Spinal cord (tissue), 10 donors: Measurements from ENCODE around the gene TBC1D4. TPM values are rescaled to one million over a fixed set of nuclear protein-coding genes. Genes with fewer than 3 reads are reported as not detected.

Experiments used
- DNase-seq, 6 donors: peaks; one replicate each; pipeline versions ENCODE4 v3.0.0 to v3.0.0-alpha.2; 2013 to 2015; ENCODE audit warnings: low spot score in 6 of 6, low read depth in 4 of 6
- H3K27ac ChIP-seq: one replicate; pipeline ENCODE4 v1.5.1; 2013; ENCODE audit warnings: low read depth, low read length, control low read depth
- H3K27me3 ChIP-seq: one replicate; pipeline ENCODE4 v1.6.1; 2013; ENCODE audit warnings: low read length; ENCODE audit not compliant: control insufficient read depth, insufficient read depth
- H3K36me3 ChIP-seq: one replicate; pipeline ENCODE4 v1.6.1; 2013; ENCODE audit warnings: low read length; ENCODE audit not compliant: control insufficient read depth, insufficient read depth
- H3K4me1 ChIP-seq: one replicate; pipeline ENCODE4 v1.6.1; 2013; ENCODE audit warnings: low read length; ENCODE audit not compliant: control insufficient read depth, insufficient read depth
- H3K4me3 ChIP-seq: one replicate; pipeline ENCODE4 v1.5.1; 2013; ENCODE audit warnings: low read depth, low read length, control low read depth
- H3K9me3 ChIP-seq: one replicate; pipeline ENCODE4 v1.6.1; 2013; ENCODE audit warnings: low read length; ENCODE audit not compliant: control insufficient read depth, insufficient read depth
- WGBS: methylation state at CpG from one replicate; pipeline ENCODE4 v1.1.5; 2013; ENCODE audit warnings: missing lambda C conversion rate; ENCODE audit not compliant: insufficient coverage; 5-methylcytosine and 5-hydroxymethylcytosine counted together
- polyA plus RNA-seq, 2 donors: library from polyadenylated mRNA; unstranded; fragments of 120-200 nt; gene quantifications; one replicate each; pipeline ENCODE4 v1.2.1, GENCODE V29; 2013; ENCODE audit not compliant: insufficient read length in 2 of 2
- total RNA-seq, 2 donors: library from RNA; depleted of rRNA in 1 of 2; stranded (reverse); fragments of 120-200 nt in 1 of 2; fragments of >200 nt in 1 of 2; gene quantifications; one replicate each; pipeline versions ENCODE4 v1.2.3 to v1.2.4, GENCODE V29; 2013 to 2014
- donor health status: healthy.

TBC1D4 gene
- total and polyA plus RNA-seq, 4 donors, result 11.1 to 19.2 (median 13.1) TPM

DNA sequence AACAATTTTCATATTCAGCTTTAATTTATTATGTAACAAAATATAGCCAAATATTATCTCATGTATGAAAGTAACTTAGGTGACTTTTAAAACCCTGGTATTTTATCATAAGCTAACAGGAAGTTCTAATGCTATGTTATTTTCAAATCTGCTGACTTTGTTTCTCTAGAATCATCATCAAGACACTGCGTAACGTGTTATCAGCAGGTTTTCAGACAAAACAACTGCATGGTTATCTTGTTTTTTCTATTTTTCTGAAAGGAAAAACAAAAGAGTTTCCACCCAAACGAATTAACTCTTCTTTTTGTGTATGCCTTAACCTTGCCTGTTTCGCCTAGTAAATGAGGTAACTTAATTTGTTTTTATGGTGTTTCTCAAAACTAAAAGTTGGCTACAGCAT is 156.3 kb downstream of the TBC1D4 start:
- WGBS, result no CpG with 5 or more reads among the region's 4 CpGs
- H3K4me1 ChIP-seq, result no peaks in the 10 kb centered on the region
- no peak overlapping the region for H3K4me3 ChIP-seq
- H3K9me3 ChIP-seq, result no peaks in the 10 kb centered on the region
- no peaks in the 10 kb centered on the region for H3K36me3 ChIP-seq
- no peak overlapping the region for H3K27ac ChIP-seq
- no peak for DNase-seq
- H3K27me3 ChIP-seq, result no peaks in the 10 kb centered on the region

DNA sequence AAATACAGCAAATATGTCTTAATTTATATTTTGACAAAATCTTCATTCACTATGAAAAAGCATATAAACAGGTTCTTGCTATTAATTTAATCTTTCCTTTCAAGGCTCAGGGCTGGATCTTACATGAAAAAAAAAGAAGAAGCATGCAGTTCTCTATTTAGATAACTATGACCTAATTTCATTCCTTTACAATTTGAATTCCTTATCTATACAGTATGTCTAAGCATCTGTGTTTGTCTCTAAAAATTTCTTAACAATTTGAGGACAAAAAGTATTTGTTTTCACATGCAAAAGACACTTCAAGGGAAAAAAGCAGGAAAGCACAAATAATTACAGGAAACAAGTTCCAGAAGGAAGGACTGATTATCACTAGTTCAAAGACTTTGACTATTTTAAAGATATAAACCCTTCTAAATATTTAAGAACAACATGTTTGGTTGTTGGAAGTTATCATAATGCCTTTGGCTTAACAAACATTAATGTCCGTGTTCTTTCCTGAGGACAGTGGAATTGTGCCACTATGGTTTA is 157.5 kb downstream of the TBC1D4 start:
- H3K36me3 ChIP-seq, result no peaks in the 10 kb centered on the region
- no peaks in the 10 kb centered on the region for H3K9me3 ChIP-seq
- H3K4me1 ChIP-seq, result no peaks in the 10 kb centered on the region
- no peaks in the 10 kb centered on the region for H3K27me3 ChIP-seq
- no peak overlapping the region for H3K27ac ChIP-seq
- H3K4me3 ChIP-seq, result no peak overlapping the region
- DNase-seq, result no peak
- WGBS, result no CpG with 5 or more reads among the region's 1 CpG

DNA sequence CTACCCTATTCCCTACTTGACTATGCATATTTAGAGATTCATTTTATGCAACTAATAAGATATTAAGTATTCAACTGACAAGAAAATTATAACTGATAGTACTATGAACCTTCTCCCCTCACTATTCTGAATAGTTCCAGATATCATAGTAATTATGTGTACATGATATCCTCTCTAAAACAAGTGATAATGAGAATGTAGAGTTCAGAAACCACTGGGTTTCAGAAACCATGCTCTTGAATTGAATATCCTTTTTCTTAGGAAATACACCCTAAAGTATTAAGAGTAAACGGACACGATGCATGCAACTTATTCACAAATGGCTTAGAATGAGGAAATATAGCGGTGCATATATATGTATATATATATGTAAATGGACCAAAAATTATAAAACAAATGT is 160.9 kb downstream of the TBC1D4 start:
- Histone ChIP-seq H3K27me3 (no peaks in the 10 kb centered on the region), H3K4me3 (no peak overlapping the region), H3K4me1 (no peaks in the 10 kb centered on the region), H3K9me3 (no peaks in the 10 kb centered on the region), H3K27ac (no peak overlapping the region), H3K36me3 (no peaks in the 10 kb centered on the region)
- no CpG with 5 or more reads among the region's 3 CpGs for WGBS
- no peak for DNase-seq

DNA sequence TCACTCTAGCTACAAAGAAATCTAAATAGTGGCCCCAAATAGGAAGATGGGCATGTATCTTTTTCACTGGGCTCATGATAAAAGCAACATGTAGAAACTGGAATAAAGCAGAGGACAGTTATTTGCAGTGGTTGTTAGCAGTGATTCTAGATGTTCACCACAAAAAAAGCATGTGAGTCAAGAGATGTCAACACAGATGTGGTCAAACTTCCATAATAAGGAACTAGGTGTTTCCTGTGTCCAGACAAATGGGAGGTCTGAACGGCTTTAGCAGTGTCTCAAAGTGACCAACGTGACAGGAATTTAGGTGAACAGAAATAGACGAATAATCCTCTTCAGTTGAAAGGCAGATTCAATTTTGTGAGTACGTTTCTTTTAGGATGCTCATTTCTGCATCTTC is 162.7 kb downstream of the TBC1D4 start:
- Histone ChIP-seq H3K4me1 (no peaks in the 10 kb centered on the region), H3K27ac (no peak overlapping the region), H3K4me3 (no peak overlapping the region), H3K9me3 (no peaks in the 10 kb centered on the region), H3K27me3 (no peaks in the 10 kb centered on the region), H3K36me3 (no peaks in the 10 kb centered on the region)
- WGBS, result 100% methylated on average over 2 of the region's 4 CpGs
- no peak for DNase-seq

DNA sequence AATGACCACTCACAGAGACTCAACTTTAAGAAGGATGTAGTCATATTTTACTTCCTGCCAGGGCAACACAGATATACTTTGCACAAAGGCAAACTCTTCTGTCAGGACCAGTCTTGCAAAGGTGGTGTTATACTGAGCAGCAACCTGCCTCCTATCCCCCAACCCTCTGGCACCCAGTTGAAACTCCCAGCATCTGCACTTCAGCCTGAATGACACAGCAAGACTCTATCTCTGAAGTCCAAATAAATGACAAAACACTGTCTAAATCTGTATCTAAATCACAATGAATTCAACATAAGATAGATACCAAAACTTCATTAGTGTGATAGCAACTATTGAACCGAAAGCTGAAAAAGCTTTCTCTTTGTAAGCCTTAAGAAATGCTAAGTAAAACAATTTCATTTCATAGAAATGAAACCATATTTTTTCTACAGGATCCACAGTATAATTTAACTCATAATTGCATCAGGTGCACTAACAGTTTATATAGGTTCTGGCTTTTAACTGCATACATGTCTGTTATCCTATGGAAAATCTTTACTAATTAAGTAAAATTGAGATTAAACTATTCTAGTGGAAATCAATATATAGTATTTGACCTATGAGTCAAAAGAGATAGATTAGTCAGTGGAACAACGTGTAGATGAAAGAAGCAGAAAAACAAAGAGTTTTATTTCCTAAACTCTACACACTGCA is 163.7 kb downstream of the TBC1D4 start:
- H3K9me3 ChIP-seq, result no peaks in the 10 kb centered on the region
- no peaks in the 10 kb centered on the region for H3K36me3 ChIP-seq
- no peak overlapping the region for H3K4me3 ChIP-seq
- H3K27ac ChIP-seq, result no peak overlapping the region
- 100% methylated on average over 1 of the region's 2 CpGs for WGBS
- no peak for DNase-seq
- no peaks in the 10 kb centered on the region for H3K27me3 ChIP-seq
- no peaks in the 10 kb centered on the region for H3K4me1 ChIP-seq

DNA sequence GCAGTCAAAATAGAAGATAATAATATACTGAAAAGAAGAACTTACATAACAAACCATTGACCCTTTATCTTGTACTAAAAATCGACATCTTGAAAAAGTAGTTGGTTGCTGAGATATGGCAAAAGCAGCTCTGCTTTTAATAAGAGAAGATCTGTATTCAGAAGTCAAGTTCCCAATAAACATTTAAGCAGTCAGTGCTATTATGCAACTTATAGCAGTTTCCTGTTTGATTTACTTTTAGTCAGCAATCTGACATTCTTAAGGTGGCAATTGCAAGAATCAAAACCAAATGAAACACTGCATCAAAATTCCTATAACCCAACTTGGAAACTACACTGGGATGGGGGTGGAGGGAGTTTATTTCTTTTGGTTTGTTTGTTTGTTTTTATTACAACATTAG is 165.5 kb downstream of the TBC1D4 start:
- Histone ChIP-seq H3K9me3 (no peaks in the 10 kb centered on the region), H3K36me3 (no peaks in the 10 kb centered on the region), H3K27ac (no peak overlapping the region), H3K4me3 (no peak overlapping the region), H3K4me1 (no peaks in the 10 kb centered on the region), H3K27me3 (no peaks in the 10 kb centered on the region)
- no CpG with 5 or more reads among the region's 1 CpG for WGBS
- no peak for DNase-seq

DNA sequence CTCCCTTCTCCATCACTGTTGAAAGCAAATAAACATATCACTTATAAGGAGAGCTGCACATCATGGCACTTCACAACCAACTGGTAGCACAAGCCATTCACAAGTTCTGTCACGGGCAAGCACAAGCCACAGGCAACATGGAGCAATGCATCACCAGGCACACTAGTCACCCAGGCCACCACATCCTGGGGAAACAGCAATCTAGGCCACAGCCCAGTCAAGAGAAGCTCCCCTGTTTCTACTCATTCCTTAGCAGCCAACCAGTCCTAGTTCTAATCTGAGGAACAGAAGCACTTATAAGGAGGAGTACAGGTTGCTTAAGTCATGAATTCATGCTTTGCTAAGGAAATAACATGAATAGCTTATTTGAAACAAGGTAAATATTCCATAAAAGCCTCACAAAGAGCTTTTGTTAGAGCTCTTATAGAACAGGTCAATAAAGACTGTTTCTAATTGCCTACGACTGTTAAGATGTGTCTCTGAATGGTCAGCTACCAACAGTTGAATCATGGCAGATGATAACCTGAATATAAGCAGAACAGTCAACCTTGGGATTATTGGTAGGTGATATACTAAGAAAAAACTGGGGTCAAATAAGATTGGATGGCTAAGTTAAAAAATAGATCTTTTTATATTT is 169.0 kb downstream of the TBC1D4 start:
- no peak overlapping the region for H3K27ac ChIP-seq
- H3K4me1 ChIP-seq, result no peaks in the 10 kb centered on the region
- DNase-seq, result no peak
- H3K9me3 ChIP-seq, result no peaks in the 10 kb centered on the region
- no peaks in the 10 kb centered on the region for H3K36me3 ChIP-seq
- H3K4me3 ChIP-seq, result no peak overlapping the region
- no peaks in the 10 kb centered on the region for H3K27me3 ChIP-seq
- 91% methylated on average over 1 of the region's 2 CpGs for WGBS

DNA sequence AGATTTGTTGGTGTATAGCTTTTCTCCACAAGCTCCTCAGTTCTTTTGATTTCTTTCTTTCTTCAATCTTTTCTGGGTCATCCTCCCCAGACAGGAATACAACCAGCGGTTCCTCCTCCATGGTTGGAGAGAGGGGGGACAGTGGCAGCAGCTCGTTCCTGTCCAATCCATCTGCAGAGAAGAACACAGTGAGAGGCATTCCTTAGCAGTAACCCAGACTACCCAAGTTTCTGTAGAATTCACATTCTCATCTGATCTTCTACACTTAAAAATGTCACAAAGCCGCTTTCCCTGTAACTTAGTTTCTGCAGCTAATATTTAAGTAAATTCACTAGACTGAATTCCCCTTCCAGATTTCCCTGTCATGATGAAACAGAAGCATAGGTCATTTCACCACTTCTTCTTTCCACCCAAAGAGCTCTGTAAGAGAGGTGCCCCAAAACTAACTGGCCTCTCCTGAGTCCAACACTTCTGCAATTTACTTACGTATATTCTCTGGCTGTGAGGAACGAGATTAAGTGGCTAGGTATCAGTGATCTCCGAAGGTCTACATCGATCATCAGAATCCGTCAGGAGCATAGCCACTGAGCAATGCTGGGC is 171.9 kb downstream of the TBC1D4 start:
- H3K27ac ChIP-seq, result no peak overlapping the region
- H3K27me3 ChIP-seq, result no peaks in the 10 kb centered on the region
- no peaks in the 10 kb centered on the region for H3K4me1 ChIP-seq
- H3K36me3 ChIP-seq, result no peaks in the 10 kb centered on the region
- 64% methylated on average over 5 of the region's 8 CpGs for WGBS
- no peaks in the 10 kb centered on the region for H3K9me3 ChIP-seq
- no peak for DNase-seq
- H3K4me3 ChIP-seq, result no peak overlapping the region

DNA sequence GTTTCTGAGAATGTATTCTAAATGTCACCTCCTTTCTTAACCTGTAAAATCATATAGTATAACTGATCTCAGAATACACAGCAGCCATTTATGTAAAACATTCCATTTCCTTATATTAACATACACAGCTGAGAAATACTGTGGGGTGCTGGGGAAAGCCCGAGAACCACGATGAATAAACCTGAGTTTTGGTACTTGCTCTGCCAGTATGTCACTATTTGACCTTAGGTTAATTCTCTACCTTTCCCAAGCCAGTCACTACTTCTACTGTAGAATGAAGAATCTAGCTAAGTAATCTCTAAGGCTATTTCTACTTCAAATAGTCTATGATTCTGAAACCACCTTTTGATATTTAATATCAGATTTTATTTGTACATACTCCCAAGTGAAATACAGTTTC is 173.7 kb downstream of the TBC1D4 start:
- Histone ChIP-seq H3K27me3 (no peaks in the 10 kb centered on the region), H3K36me3 (no peaks in the 10 kb centered on the region), H3K27ac (no peak overlapping the region), H3K4me1 (no peaks in the 10 kb centered on the region), H3K4me3 (no peak overlapping the region), H3K9me3 (no peaks in the 10 kb centered on the region)
- WGBS, result no CpG with 5 or more reads among the region's 2 CpGs
- no peak for DNase-seq
